Fibroblast of upper back skin (primary cell): Measurements from ENCODE around the gene SLU7.

Experiments used
- DNase-seq: peaks from one replicate; pipeline ENCODE4 v3.0.0-alpha.2; 2013

SLU7 gene

DNA sequence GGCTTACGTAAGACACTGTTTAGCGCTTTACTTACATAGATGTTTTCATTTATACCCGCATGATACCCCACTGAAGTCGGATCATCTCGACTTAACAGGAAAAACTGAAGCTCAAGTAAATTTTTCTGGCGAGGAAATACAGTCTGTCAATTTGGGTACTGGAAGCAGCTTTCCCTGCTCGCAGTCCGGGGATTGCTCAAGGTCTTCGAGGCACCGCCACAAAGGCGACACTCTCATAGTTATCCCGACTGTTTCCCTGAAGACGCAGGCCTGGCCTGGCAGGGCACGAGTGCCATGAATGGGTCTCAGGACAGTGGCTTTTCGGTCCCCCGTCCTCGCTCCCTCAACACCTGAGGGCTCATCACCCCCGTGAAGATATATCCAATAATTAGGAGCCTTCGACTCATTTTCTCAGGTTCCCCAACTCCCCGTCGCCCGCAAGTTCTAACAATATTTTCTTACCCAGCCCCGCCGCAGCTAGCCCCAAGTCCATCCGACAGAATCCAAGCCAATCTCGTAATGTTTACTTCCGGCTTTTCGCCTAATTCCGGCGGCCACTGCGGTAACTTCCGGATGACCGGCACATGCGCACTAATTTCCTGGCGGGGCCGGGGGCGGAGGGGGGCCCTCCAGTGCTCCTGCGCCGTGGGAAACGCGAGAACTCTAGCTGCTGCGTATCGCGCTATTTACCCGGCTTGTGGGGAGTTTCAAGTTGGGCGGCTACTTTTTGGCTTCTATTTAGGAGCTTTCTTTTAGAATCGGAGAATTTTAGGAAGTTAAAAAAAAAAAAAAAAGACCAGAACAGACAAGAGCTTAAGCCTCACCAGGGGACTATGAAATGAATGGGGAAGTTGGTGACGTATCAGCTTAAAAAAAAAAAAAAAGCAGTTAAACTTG is at the start of gene SLU7:
Gene SLU7, minus strand, starts transcription at position 521 of the 897 bp plus-strand sequence. CDS start 3,787 bp downstream, outside the sequence.
- DNase-seq, result peak; percentile 96

DNA sequence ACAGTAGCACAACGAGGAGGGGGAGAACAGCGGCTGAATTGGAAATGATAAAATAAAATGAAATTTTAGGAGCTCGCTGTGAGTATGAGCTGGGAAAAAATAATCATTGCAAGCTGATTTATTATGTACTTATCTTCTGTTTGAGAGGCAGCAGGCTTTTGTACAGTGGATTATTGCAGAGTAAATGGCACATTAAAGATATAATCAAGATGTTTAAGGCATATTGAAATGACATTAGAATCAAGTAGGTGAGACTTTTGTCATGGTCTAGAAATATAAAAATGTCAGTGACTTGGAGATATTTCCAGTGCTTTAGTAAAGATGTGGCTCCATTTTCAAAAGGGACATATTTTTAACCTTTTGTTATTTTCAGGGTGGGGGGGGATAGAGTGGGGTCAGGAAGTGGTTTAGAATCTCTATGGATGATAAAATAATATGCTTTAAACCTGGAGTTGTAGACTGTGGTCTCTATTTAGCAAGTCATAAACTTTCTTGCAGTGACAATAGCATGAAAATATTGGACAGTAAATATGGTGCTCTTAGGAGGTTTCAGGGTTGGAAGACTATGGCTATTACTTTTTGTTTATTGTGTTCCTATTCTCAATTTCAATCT is 49.6 kb upstream of the SLU7 start:
- DNase-seq, result no peak

GRCh38 chr5:160467555-160468362 is 48.9 kb upstream of the SLU7 start:
- DNase-seq, result peak; percentile 79

GRCh38 chr5:160466889-160467554 is 48.1 kb upstream of the SLU7 start:
- peak; percentile 15 for DNase-seq

- DNase-seq, result no peak
These were observed 47.2 kb upstream of the SLU7 start for GRCh38 chr5:160466116-160466515.

- DNase-seq, result no peak
These were observed 45.6 kb upstream of the SLU7 start for GRCh38 chr5:160464466-160464797.

DNA sequence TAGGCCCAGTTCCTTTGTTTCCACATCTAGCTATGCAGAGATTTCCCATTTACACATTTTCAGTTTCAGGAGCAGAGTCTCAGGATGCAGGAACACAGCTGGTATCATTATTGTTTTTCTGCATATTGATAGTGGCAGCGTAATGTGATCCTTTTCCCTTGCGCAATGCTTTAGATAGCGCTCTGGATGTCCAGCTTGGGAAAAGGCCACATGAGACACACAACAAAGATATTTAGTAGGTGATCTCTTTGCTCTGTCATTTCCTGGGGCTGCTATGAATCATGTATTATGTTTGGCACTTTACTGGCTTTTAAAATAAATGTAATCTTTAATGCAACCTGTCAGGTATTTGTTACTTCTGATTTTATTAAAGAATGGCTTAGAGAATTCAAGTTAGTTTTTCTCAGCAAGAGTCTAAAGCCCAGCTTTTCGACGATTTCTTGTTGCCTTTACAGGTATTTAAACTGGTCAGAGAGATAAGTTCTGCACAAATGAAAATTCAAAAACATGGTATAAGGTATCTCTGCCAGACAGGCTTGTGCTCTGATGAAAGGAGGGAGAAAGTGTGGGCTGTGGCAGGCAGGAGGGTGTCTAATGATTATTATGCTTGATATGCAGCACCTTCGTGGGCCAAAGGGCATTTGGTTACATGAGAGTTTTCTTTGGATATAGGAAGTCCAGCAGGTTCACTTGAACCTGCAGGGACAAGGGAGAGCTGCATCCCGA is 45.0 kb upstream of the SLU7 start:
- DNase-seq, result peak; percentile 67

DNA sequence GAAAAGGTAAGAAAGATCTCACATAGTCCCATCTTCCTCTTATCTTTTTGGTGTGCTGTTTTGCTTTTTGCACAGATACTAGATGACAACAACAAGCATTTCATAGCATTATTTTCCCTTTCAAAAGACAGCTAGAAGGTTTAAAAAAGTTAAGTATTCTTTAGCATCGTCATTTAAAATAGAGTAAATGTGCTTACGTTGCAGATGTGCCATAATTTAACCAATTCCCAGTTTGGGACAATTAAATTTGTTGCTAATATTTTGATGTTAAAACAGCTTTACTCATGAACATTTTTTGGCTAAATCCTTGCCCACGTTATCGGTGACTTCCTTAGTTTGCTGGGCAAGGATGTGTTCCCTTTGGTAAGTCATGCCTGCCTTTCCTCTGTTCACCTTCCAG is 44.3 kb upstream of the SLU7 start:
- no peak for DNase-seq

DNA sequence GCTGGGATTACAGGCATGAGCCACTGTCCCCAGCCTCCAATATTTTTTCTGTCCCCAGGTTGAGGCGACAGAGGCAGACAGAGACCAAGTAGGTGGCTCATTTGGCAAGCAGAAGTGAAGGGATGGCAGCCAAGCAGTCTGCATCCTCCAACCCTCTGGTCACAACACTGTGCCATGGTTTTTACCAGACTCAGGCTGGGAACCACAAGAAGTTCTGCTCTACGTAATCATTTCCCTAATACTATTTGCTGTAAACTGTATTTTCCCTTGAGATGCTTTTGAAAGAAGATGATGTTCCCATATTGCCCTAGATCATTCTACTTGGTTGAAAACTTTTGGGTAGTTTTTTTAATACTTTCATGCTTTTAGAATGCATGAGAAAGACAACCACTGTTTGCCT is 43.3 kb upstream of the SLU7 start:
- DNase-seq, result no peak

DNA sequence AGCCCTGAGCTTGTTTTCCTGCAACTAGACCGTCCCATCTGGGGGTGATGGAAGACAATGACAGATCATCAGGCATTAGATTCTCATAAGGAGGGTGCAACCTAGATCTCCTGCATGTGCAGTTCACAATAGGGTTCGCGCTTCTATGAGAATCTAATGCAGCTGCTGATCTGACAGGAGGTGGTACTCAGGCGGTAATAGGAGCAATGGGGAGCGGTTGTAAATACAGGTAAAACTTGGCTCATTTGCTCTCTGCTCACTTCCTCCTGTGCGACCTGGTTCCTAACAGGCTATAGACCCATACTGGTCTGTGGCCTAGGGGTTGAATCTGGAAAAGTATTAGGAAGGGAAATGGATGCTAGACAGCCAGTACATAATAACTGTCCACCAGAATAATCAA is 42.5 kb upstream of the SLU7 start:
- no peak for DNase-seq

GRCh38 chr5:160460377-160461049 is 41.6 kb upstream of the SLU7 start:
- no peak for DNase-seq

GRCh38 chr5:160458806-160459800 is 40.2 kb upstream of the SLU7 start:
- no peak for DNase-seq

DNA sequence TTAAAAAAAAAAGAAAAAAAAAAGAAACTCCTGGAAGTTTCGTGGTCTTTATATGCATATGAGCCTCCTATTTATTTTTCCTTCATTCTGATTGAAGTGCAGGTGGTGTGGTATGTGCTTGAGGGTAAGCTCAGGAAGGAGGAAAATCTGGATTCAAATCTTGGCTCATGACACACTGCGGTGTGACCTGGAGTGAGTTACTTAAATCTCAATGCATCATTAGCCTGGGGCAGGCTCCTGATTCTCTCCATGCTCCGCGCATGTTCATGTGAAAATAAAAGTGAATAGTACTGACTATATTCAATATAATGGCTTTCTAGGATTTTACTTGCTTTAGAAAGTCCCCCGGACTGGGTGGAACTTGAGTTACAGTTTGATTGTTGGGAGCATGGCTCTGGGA is 38.4 kb upstream of the SLU7 start:
- DNase-seq, result no peak

GRCh38 chr5:160456480-160457177 is 37.7 kb upstream of the SLU7 start:
- no peak for DNase-seq

- no peak for DNase-seq
These were observed 36.7 kb upstream of the SLU7 start for GRCh38 chr5:160455600-160455999.

- DNase-seq, result no peak
These were observed 34.9 kb upstream of the SLU7 start for GRCh38 chr5:160453751-160454150.

- no peak for DNase-seq
These were observed 33.9 kb upstream of the SLU7 start for GRCh38 chr5:160452795-160453194.

DNA sequence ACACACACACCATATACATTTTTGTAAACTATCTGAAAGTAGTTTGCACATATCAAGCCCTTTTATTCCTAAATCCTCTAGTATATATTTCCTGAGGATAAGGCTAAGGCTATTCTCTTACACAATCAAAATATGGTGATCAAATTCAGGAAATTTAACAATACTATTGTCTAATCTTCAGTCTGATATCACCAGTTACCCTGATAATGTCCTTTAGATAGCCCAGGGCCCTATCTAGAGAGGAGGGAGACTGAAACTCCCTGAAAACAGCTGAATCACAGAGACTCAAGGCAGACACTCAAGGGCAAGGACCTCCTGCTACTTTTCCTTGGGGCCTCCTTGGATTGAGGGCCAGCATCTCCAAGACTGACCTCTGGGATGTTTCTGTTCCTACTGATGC is 33.2 kb upstream of the SLU7 start:
- no peak for DNase-seq

- DNase-seq, result no peak
These were observed 32.4 kb upstream of the SLU7 start for GRCh38 chr5:160451281-160451680.
